GM23338 (cell line): Measurements from ENCODE around the gene ADGRL1. TPM values are rescaled to one million over a fixed set of nuclear protein-coding genes. Genes with fewer than 3 reads are reported as not detected.

ENCODE experiments used
- ATAC-seq: fragments of 200-7000 bp; cut with Tn5 transposase; 3 replicates; pipeline ENCODE4 v1.9.1; 2020
- DNase-seq: peaks from one replicate; pipeline ENCODE4 v3.0.0-alpha.2; 2015; ENCODE audit warnings: low spot score
- H2AFZ ChIP-seq: fragments of 200-600 bp; sonication (generic); 2 replicates; pipeline ENCODE4 v1.8.0; 2016; ENCODE audit warnings: antibody characterized with exemption, mild to moderate bottlenecking, moderate library complexity
- H3F3A ChIP-seq: fragments of 200-600 bp; sonication (generic); replicated peaks from 2 replicates; pipeline ENCODE4 v1.8.0; 2017; ENCODE audit warnings: antibody characterized with exemption, mixed run types, low read depth
- H3K27ac ChIP-seq: fragments of 200-600 bp; sonication (generic); 2 replicates; pipeline ENCODE4 v1.6.1; 2016; ENCODE audit warnings: low read depth
- H3K27me3 ChIP-seq: fragments of 200-600 bp; sonication (generic); 2 replicates; pipeline ENCODE4 v1.8.0; 2016; ENCODE audit warnings: mild to moderate bottlenecking, mixed run types, moderate library complexity; ENCODE audit not compliant: insufficient read depth
- H3K36me3 ChIP-seq: fragments of 200-600 bp; sonication (generic); 2 replicates; pipeline ENCODE4 v1.8.0; 2016; ENCODE audit warnings: mild to moderate bottlenecking; ENCODE audit not compliant: insufficient read depth
- H3K4me1 ChIP-seq: fragments of 200-600 bp; sonication (generic); 2 replicates; pipeline ENCODE4 v1.8.0; 2016; ENCODE audit warnings: mild to moderate bottlenecking, moderate library complexity; ENCODE audit not compliant: insufficient read depth
- H3K4me2 ChIP-seq: fragments of 200-600 bp; sonication (generic); 2 replicates; pipeline ENCODE4 v1.7.1; 2017; ENCODE audit warnings: mixed run types
- H3K4me3 ChIP-seq: fragments of 200-600 bp; sonication (generic); 2 replicates; pipeline ENCODE4 v1.6.1; 2016; ENCODE audit warnings: mixed run types
- H3K79me2 ChIP-seq: fragments of 200-600 bp; sonication (generic); replicated peaks from 2 replicates; pipeline ENCODE4 v1.8.0; 2017; ENCODE audit warnings: mild to moderate bottlenecking; ENCODE audit not compliant: insufficient read depth
- H3K9me2 ChIP-seq: fragments of 200-600 bp; sonication (generic); 2 replicates; pipeline ENCODE4 v1.8.0; 2017; ENCODE audit not compliant: insufficient read depth
- H4K20me1 ChIP-seq: fragments of 200-600 bp; sonication (generic); replicated peaks from 2 replicates; pipeline ENCODE4 v1.8.0; 2017; ENCODE audit warnings: mild to moderate bottlenecking; ENCODE audit not compliant: insufficient read depth
- H3K27ac Mint-ChIP-seq: 2 replicates; pipeline ENCODE4 v1.8.0; 2020; ENCODE audit warnings: inconsistent platforms, mild to moderate bottlenecking, moderate library complexity, mixed read lengths
- H3K27me3 Mint-ChIP-seq: 3 replicates; pipeline ENCODE4 v1.8.0; 2022; ENCODE audit warnings: low read depth, mild to moderate bottlenecking, moderate library complexity, mixed read lengths, inconsistent platforms; ENCODE audit not compliant: insufficient read depth, poor library complexity
- H3K36me3 Mint-ChIP-seq: 3 replicates; pipeline ENCODE4 v1.8.0; 2021; ENCODE audit warnings: low read depth, mild to moderate bottlenecking, inconsistent platforms, moderate library complexity, mixed read lengths
- H3K4me1 Mint-ChIP-seq: 3 replicates; pipeline ENCODE4 v1.8.0; 2020; ENCODE audit warnings: mild to moderate bottlenecking, inconsistent platforms, mixed read lengths
- H3K4me3 Mint-ChIP-seq: 3 replicates; pipeline ENCODE4 v1.8.0; 2021; ENCODE audit warnings: moderate library complexity, mild to moderate bottlenecking, inconsistent platforms, mixed read lengths
- H3K9me3 Mint-ChIP-seq: 3 replicates; pipeline ENCODE4 v1.8.0; 2020; ENCODE audit warnings: moderate library complexity, mild to moderate bottlenecking, inconsistent platforms, mixed read lengths
- EZH2 ChIP-seq: fragments of 200-600 bp; sonication (generic); IDR thresholded peaks from one replicate; pipeline ENCODE4 v1.8.0; 2017; ENCODE audit warnings: antibody characterized with exemption, mild to moderate bottlenecking, low read depth; ENCODE audit not compliant: unreplicated experiment
- JUNB ChIP-seq: IDR thresholded peaks from one replicate; pipeline ENCODE4 v1.6.1; 2016; ENCODE audit warnings: antibody characterized with exemption; ENCODE audit not compliant: unreplicated experiment
- NANOG ChIP-seq: IDR thresholded peaks from 2 replicates; pipeline ENCODE4 v1.6.1; 2016; ENCODE audit warnings: antibody characterized with exemption, borderline replicate concordance
- POLR2AphosphoS5 ChIP-seq: IDR thresholded peaks from 2 replicates; pipeline ENCODE4 v1.6.1; 2016; ENCODE audit warnings: antibody characterized with exemption, low read depth
- STAT1 ChIP-seq: IDR thresholded peaks from one replicate; pipeline ENCODE4 v1.6.1; 2016; ENCODE audit warnings: antibody characterized with exemption; ENCODE audit not compliant: unreplicated experiment
- ZNF114 ChIP-seq: fragments of 250-450 bp; sonication (Bioruptor Pico); IDR thresholded peaks from 2 replicates; pipeline ENCODE4 v1.5.0; 2020; ENCODE audit warnings: mild to moderate bottlenecking, moderate library complexity
- polyA plus RNA-seq: library from polyadenylated mRNA; unstranded; fragments of >200 nt; fragmentation: Nextera tagmentation; extraction: Ambion mirVana; gene quantifications from 2 replicates; pipeline ENCODE4 v1.2.1, GENCODE V29; 2016
- total RNA-seq: library from RNA; depleted of rRNA; stranded (reverse); fragments of >200 nt; shearing (Covaris generic); gene quantifications from 2 replicates; pipeline ENCODE4 v1.2.3, GENCODE V29; 2014
- TF ChIP-seq, protein P1 (sequence below): fragments of 250-450 bp; sonication (Bioruptor Pico); IDR thresholded peaks from 2 replicates; pipeline ENCODE4 v1.5.0; 2020; ENCODE audit warnings: mild to moderate bottlenecking, moderate library complexity
- TF ChIP-seq, protein P2 (sequence below): IDR thresholded peaks from 2 replicates; pipeline ENCODE4 v1.6.1; 2016; ENCODE audit warnings: antibody characterized with exemption

ADGRL1 gene
- total and polyA plus RNA-seq, 2 experiments from 2014 or later, result 20.6 to 100 TPM

DNA sequence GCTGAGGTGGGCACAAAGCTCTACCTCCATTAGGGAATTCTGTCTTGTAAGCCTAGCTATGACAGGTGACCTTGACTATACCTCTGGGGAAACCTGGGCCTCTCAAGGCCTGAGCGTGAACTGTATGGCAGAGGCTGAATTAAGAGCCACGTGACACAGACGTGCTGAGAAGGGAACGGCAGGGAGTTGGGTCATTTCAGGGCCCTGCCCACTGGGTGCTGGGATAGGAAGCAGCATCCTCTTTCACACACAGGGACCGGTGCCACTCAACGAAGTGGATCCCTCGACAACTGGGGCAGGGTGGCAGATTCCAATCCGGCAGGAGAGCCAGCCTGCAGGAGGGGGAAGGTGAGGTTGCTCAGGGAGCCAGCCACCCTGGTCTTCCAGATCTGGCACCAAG is 78.8 kb downstream of the ADGRL1 start:
- peaks cover 20% of the 10 kb centered on the region; the same call in 1 of the 2 replicates for H4K20me1 ChIP-seq
- H3F3A ChIP-seq, result no peaks in the 10 kb centered on the region
- DNase-seq, result no peak
- no peak for ATAC-seq
- H3K4me2 ChIP-seq, result no peak overlapping the region
- H3K27me3 ChIP-seq, result no peaks in the 10 kb centered on the region
- H3K27ac ChIP-seq, result no peak overlapping the region
- no peaks in the 10 kb centered on the region for H3K4me1 ChIP-seq
- TF ChIP-seq JUNB (no peak), STAT1 (no peak), NANOG (no peak), ZNF114 (CRISPR knock-in tag) (no peak), POLR2AphosphoS5 (peak; percentile 8; the same call in 1 of the 2 replicates), EZH2 (no peak)
- TF ChIP-seq, protein P1, sequence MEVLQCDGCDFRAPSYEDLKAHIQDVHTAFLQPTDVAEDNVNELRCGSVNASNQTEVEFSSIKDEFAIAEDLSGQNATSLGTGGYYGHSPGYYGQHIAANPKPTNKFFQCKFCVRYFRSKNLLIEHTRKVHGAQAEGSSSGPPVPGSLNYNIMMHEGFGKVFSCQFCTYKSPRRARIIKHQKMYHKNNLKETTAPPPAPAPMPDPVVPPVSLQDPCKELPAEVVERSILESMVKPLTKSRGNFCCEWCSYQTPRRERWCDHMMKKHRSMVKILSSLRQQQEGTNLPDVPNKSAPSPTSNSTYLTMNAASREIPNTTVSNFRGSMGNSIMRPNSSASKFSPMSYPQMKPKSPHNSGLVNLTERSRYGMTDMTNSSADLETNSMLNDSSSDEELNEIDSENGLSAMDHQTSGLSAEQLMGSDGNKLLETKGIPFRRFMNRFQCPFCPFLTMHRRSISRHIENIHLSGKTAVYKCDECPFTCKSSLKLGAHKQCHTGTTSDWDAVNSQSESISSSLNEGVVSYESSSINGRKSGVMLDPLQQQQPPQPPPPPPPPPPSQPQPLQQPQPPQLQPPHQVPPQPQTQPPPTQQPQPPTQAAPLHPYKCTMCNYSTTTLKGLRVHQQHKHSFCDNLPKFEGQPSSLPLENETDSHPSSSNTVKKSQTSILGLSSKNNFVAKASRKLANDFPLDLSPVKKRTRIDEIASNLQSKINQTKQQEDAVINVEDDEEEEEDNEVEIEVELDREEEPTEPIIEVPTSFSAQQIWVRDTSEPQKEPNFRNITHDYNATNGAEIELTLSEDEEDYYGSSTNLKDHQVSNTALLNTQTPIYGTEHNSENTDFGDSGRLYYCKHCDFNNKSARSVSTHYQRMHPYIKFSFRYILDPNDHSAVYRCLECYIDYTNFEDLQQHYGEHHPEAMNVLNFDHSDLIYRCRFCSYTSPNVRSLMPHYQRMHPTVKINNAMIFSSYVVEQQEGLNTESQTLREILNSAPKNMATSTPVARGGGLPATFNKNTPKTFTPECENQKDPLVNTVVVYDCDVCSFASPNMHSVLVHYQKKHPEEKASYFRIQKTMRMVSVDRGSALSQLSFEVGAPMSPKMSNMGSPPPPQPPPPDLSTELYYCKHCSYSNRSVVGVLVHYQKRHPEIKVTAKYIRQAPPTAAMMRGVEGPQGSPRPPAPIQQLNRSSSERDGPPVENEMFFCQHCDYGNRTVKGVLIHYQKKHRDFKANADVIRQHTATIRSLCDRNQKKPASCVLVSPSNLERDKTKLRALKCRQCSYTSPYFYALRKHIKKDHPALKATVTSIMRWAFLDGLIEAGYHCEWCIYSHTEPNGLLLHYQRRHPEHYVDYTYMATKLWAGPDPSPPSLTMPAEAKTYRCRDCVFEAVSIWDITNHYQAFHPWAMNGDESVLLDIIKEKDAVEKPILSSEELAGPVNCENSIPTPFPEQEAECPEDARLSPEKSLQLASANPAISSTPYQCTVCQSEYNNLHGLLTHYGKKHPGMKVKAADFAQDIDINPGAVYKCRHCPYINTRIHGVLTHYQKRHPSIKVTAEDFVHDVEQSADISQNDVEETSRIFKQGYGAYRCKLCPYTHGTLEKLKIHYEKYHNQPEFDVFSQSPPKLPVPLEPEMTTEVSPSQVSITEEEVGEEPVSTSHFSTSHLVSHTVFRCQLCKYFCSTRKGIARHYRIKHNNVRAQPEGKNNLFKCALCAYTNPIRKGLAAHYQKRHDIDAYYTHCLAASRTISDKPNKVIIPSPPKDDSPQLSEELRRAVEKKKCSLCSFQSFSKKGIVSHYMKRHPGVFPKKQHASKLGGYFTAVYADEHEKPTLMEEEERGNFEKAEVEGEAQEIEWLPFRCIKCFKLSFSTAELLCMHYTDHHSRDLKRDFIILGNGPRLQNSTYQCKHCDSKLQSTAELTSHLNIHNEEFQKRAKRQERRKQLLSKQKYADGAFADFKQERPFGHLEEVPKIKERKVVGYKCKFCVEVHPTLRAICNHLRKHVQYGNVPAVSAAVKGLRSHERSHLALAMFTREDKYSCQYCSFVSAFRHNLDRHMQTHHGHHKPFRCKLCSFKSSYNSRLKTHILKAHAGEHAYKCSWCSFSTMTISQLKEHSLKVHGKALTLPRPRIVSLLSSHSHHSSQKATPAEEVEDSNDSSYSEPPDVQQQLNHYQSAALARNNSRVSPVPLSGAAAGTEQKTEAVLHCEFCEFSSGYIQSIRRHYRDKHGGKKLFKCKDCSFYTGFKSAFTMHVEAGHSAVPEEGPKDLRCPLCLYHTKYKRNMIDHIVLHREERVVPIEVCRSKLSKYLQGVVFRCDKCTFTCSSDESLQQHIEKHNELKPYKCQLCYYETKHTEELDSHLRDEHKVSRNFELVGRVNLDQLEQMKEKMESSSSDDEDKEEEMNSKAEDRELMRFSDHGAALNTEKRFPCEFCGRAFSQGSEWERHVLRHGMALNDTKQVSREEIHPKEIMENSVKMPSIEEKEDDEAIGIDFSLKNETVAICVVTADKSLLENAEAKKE (CRISPR knock-in tag), result no peak
- TF ChIP-seq, protein P2, sequence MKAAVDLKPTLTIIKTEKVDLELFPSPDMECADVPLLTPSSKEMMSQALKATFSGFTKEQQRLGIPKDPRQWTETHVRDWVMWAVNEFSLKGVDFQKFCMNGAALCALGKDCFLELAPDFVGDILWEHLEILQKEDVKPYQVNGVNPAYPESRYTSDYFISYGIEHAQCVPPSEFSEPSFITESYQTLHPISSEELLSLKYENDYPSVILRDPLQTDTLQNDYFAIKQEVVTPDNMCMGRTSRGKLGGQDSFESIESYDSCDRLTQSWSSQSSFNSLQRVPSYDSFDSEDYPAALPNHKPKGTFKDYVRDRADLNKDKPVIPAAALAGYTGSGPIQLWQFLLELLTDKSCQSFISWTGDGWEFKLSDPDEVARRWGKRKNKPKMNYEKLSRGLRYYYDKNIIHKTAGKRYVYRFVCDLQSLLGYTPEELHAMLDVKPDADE, result no peak
- H3K9me2 ChIP-seq, result no peaks in the 10 kb centered on the region
- Mint-ChIP-seq H3K9me3 (no peaks in the 10 kb centered on the region), H3K4me3 (no peak overlapping the region), H3K4me1 (no peaks in the 10 kb centered on the region), H3K36me3 (peaks cover 55% of the 10 kb centered on the region), H3K27ac (no peak overlapping the region), H3K27me3 (peaks cover 10% of the 10 kb centered on the region)
- no peak overlapping the region for H3K4me3 ChIP-seq
- H2AFZ ChIP-seq, result no peak overlapping the region
- H3K79me2 ChIP-seq, result no peaks in the 10 kb centered on the region
- no peaks in the 10 kb centered on the region for H3K36me3 ChIP-seq
